Activated T-cell treated with anti-CD3 and anti-CD28 coated beads, Interleukin-2, amount 50 U/mL, for 72 hours (primary cell): Measurements from ENCODE around the gene HSPA12B. TPM values are rescaled to one million over a fixed set of nuclear protein-coding genes. Genes with fewer than 3 reads are reported as not detected.

ENCODE experiments used
- ATAC-seq, 2 donors: fragments of 150-1000 bp; cut with Tn5 transposase; replicated peaks in 1 of 2; 2 replicates each; pipeline ENCODE4 v1.10.0; 2021; ENCODE audit warnings: moderate library complexity in 2 of 2, mild to moderate bottlenecking in 1 of 2
- DNase-seq, 2 donors: peaks; one replicate each; pipeline ENCODE4 v3.0.0; 2021 to 2022; ENCODE audit warnings: mixed read lengths in 1 of 2
- H3K27ac Mint-ChIP-seq: one replicate; pipeline ENCODE4 v1.8.0; 2022; ENCODE audit warnings: mild to moderate bottlenecking, moderate library complexity, mixed read lengths
- H3K27me3 Mint-ChIP-seq: one replicate; pipeline ENCODE4 v1.8.0; 2022; ENCODE audit warnings: low read depth, mixed read lengths
- H3K36me3 Mint-ChIP-seq, 2 donors: one replicate each; pipeline ENCODE4 v1.8.0; 2022; ENCODE audit warnings: mixed read lengths in 2 of 2, mild to moderate bottlenecking in 1 of 2; ENCODE audit not compliant: insufficient read depth in 2 of 2
- H3K4me1 Mint-ChIP-seq: one replicate; pipeline ENCODE4 v1.8.0; 2022; ENCODE audit warnings: low read depth, mixed read lengths
- H3K4me3 Mint-ChIP-seq, 2 donors: one replicate each; pipeline ENCODE4 v1.8.0; 2022; ENCODE audit warnings: mild to moderate bottlenecking in 2 of 2, mixed read lengths in 2 of 2, moderate library complexity in 2 of 2
- H3K9me3 Mint-ChIP-seq, 2 donors: one replicate each; pipeline ENCODE4 v1.8.0; 2022; ENCODE audit warnings: mixed read lengths in 2 of 2
- total RNA-seq, 2 donors: library from RNA; stranded (reverse); gene quantifications; one replicate each; pipeline ENCODE4 v1.2.3, GENCODE V29; 2022

The HSPA12B gene
- total RNA-seq, 2 donors from 2014 or later: not detected

DNA sequence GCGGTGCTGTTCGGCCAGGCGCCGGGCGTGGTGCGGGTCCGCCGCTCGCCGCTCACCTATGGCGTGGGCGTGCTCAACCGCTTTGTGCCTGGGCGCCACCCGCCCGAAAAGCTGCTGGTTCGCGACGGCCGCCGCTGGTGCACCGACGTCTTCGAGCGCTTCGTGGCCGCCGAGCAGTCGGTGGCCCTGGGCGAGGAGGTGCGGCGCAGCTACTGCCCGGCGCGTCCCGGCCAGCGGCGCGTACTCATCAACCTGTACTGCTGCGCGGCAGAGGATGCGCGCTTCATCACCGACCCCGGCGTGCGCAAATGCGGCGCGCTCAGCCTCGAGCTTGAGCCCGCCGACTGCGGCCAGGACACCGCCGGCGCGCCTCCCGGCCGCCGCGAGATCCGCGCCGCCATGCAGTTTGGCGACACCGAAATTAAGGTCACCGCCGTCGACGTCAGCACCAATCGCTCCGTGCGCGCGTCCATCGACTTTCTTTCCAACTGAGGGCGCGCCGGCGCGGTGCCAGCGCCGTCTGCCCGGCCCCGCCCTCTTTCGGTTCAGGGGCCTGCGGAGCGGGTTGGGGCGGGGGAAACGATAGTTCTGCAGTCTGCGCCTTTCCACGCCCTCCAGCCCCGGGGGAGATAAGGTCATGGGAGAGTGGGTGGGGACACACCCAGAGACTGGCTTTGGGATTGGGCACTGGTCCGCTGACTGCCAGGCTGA lies 19.3 kb downstream of the HSPA12B start:
- no peak overlapping the region for H3K27ac Mint-ChIP-seq
- ATAC-seq: peak; percentile 58 to 77

DNA sequence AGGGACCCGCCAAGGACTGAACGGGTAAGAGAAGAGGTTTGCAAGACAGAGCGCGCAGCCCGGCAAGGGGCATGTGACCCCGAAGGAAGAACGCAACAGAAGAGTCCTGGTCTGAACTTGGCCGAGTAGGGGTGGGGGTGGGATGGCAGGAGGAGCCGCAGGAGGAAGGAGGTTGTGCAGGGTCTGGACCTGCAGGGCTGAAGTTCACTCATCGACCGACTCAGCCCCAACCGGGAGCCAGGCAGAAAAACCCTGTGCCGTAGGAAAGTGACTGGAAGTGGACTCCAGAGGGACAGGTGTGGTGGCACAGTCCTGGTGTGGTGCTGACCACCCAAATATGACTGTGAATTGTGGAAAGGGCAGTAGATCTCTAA lies 19.9 kb downstream of the HSPA12B start:
- peaks cover 13% of the 10 kb centered on the region for H3K4me1 Mint-ChIP-seq
- ATAC-seq (peak in 1 of 2 donors; percentile 4), DNase-seq (no peak)
- H3K27ac Mint-ChIP-seq: no peak overlapping the region
- H3K27me3 Mint-ChIP-seq: no peaks in the 10 kb centered on the region
- no peaks in the 10 kb centered on the region for H3K36me3 Mint-ChIP-seq
- no peaks in the 10 kb centered on the region for H3K9me3 Mint-ChIP-seq
- H3K4me3 Mint-ChIP-seq: peak overlapping the region; percentile 53 to 87

More for the DNA sequence above, 19.3 kb downstream of the HSPA12B start:
- Mint-ChIP-seq H3K27me3 (no peaks in the 10 kb centered on the region), H3K36me3 (no peaks in the 10 kb centered on the region), H3K4me3 (peak overlapping the region; percentile 53 to 87), H3K9me3 (no peaks in the 10 kb centered on the region), H3K4me1 (peaks cover 13% of the 10 kb centered on the region)
- peak; percentile 40 to 80 for DNase-seq

GRCh38 chr20:3753098-3753497 lies 20.6 kb downstream of the HSPA12B start:
- peak; percentile 60 to 68 for DNase-seq
- Mint-ChIP-seq H3K4me1 (peaks cover 13% of the 10 kb centered on the region), H3K4me3 (no peak overlapping the region), H3K27ac (no peak overlapping the region), H3K27me3 (no peaks in the 10 kb centered on the region), H3K36me3 (peaks cover 0 to 4% of the 10 kb centered on the region in 2 donors), H3K9me3 (no peaks in the 10 kb centered on the region)
- peak; percentile 35 to 62 for ATAC-seq

DNA sequence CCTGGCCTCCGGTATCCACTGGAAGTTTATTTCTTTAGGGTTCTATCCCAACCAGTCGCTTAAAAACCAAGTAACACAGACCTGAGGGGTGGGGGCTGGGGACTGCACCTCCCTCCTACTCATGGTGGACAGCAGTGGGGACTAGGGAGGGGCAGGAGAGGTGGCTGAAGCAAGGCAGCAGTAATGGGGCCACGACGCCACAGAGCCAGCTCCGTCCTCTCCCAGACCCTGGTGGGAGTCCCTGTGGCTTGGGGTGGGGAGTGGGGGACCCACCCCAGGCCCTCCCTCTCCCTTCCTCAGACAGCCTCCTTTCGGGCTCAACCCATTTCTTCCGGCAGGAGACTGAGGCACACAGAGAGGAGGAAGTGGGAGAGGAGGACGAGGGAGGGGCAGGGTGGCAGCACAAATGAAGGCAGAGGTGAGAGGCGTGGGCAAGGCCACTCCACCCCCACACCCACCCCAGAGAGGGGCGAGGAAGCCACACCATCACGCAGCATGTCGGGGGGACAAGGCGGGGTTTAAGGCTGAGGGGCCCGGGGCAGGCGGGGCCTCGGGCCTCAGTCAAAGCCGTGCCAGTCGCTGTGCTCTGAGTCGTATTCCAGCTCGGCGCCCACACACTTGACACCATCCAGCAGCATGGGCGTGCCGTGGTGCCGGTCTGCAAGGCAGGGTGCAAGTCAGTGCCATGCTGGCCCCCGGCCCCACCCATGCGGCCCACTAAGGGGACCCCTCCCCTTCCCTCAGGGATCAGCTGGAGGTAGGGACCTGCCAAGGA lies 21.2 kb downstream of the HSPA12B start:
- H3K36me3 Mint-ChIP-seq: peaks cover 0 to 6% of the 10 kb centered on the region in 2 donors
- H3K27ac Mint-ChIP-seq: no peak overlapping the region
- ATAC-seq (no peak), DNase-seq (no peak)
- H3K4me3 Mint-ChIP-seq: no peak overlapping the region
- H3K4me1 Mint-ChIP-seq: peaks cover 13% of the 10 kb centered on the region
- H3K9me3 Mint-ChIP-seq: no peaks in the 10 kb centered on the region
- H3K27me3 Mint-ChIP-seq: no peaks in the 10 kb centered on the region

DNA sequence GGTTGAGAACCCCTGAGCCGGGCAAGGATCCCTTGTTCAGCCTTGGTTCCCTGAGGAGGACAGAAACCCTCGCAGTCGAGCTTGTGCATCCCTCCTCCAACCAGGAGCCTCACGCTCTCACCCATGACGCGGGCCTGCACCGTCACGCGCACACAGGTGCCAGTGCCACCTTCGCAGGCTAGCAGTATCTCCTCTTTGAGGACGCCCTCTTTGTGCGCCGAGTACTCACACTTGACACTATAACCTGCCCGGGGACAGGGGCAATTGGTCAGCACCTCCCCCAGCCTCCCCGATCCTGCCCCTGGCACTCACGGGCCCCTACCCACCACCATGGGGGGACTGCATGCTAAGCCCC lies 21.8 kb downstream of the HSPA12B start:
- DNase-seq (no peak), ATAC-seq (no peak)
- Mint-ChIP-seq H3K4me3 (no peak overlapping the region), H3K27ac (no peak overlapping the region), H3K27me3 (no peaks in the 10 kb centered on the region), H3K9me3 (no peaks in the 10 kb centered on the region), H3K36me3 (peaks cover 0 to 6% of the 10 kb centered on the region in 2 donors), H3K4me1 (peaks cover 13% of the 10 kb centered on the region)

DNA sequence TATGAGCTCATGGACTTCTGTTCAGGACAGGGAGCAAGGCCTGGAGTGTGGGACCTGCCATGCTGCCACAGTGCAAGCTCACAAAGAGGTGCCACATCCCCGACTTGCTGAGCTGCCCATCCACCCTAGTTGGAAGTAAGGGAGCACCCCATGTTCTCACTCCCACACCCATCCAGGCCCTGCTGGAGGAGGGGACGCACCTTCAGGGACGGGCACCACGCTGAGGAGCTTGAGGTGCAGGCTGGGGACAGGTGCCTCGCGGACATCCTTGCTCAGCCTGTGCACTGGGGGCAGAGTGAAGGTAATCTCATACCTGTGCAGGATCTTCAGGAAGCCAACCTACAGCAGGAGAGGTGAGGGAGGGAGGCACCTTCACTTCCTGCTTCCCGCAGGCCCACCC lies 22.8 kb downstream of the HSPA12B start:
- Mint-ChIP-seq H3K9me3 (no peaks in the 10 kb centered on the region), H3K4me3 (no peak overlapping the region), H3K27me3 (no peaks in the 10 kb centered on the region), H3K36me3 (peaks cover 0 to 6% of the 10 kb centered on the region in 2 donors), H3K4me1 (peaks cover 20% of the 10 kb centered on the region), H3K27ac (no peak overlapping the region)
- DNase-seq (no peak), ATAC-seq (no peak)

- no peaks in the 10 kb centered on the region for H3K27me3 Mint-ChIP-seq
- no peak for DNase-seq
- no peak overlapping the region for H3K4me3 Mint-ChIP-seq
- H3K36me3 Mint-ChIP-seq: peaks cover 0 to 6% of the 10 kb centered on the region in 2 donors
- H3K27ac Mint-ChIP-seq: peak overlapping the region; percentile 57
- ATAC-seq: no peak
- peaks cover 26% of the 10 kb centered on the region for H3K4me1 Mint-ChIP-seq
- H3K9me3 Mint-ChIP-seq: no peaks in the 10 kb centered on the region
Measured at GRCh38 chr20:3755814-3756480, 23.5 kb downstream of the HSPA12B start.

GRCh38 chr20:3757268-3757667 lies 24.8 kb downstream of the HSPA12B start:
- ATAC-seq (no peak), DNase-seq (no peak)
- Mint-ChIP-seq H3K4me1 (peaks cover 22% of the 10 kb centered on the region), H3K4me3 (no peak overlapping the region), H3K9me3 (no peaks in the 10 kb centered on the region), H3K27me3 (no peaks in the 10 kb centered on the region), H3K27ac (no peak overlapping the region), H3K36me3 (peaks cover 0 to 6% of the 10 kb centered on the region in 2 donors)

GRCh38 chr20:3758566-3758965 lies 26.1 kb downstream of the HSPA12B start:
- Mint-ChIP-seq H3K9me3 (no peaks in the 10 kb centered on the region), H3K27ac (no peak overlapping the region), H3K27me3 (no peaks in the 10 kb centered on the region), H3K4me3 (no peak overlapping the region), H3K36me3 (peaks cover 0 to 6% of the 10 kb centered on the region in 2 donors), H3K4me1 (peaks cover 12% of the 10 kb centered on the region)
- no peak for ATAC-seq
- no peak for DNase-seq

GRCh38 chr20:3759316-3759823 lies 26.9 kb downstream of the HSPA12B start:
- DNase-seq (no peak), ATAC-seq (no peak)
- Mint-ChIP-seq H3K27ac (no peak overlapping the region), H3K4me3 (no peak overlapping the region), H3K36me3 (peaks cover 0 to 6% of the 10 kb centered on the region in 2 donors), H3K4me1 (peaks cover 12% of the 10 kb centered on the region), H3K9me3 (no peaks in the 10 kb centered on the region), H3K27me3 (no peaks in the 10 kb centered on the region)

DNA sequence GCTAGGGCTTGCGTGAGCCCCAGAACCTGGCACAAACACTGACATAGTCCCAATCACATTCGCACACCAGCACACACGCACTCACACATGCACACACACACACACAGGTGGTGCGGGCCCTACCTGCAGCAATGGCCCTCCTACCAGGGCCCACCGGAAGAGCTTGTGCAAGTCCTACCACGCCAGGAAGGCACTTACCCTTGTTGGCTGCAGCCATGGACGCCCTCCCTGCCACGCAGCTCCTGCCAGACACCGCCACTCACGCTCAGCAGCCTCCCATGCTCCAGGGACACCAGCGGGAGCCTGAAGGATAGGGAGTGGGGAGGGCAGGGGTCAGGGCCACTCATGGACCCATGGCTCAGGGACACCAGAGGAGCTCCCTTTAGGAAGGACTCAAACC lies 27.4 kb downstream of the HSPA12B start:
- H3K9me3 Mint-ChIP-seq: no peaks in the 10 kb centered on the region
- ATAC-seq: no peak
- no peak for DNase-seq
- peaks cover 12% of the 10 kb centered on the region for H3K4me1 Mint-ChIP-seq
- H3K27ac Mint-ChIP-seq: no peak overlapping the region
- H3K36me3 Mint-ChIP-seq: peaks cover 0 to 6% of the 10 kb centered on the region in 2 donors
- H3K4me3 Mint-ChIP-seq: no peak overlapping the region
- no peaks in the 10 kb centered on the region for H3K27me3 Mint-ChIP-seq

DNA sequence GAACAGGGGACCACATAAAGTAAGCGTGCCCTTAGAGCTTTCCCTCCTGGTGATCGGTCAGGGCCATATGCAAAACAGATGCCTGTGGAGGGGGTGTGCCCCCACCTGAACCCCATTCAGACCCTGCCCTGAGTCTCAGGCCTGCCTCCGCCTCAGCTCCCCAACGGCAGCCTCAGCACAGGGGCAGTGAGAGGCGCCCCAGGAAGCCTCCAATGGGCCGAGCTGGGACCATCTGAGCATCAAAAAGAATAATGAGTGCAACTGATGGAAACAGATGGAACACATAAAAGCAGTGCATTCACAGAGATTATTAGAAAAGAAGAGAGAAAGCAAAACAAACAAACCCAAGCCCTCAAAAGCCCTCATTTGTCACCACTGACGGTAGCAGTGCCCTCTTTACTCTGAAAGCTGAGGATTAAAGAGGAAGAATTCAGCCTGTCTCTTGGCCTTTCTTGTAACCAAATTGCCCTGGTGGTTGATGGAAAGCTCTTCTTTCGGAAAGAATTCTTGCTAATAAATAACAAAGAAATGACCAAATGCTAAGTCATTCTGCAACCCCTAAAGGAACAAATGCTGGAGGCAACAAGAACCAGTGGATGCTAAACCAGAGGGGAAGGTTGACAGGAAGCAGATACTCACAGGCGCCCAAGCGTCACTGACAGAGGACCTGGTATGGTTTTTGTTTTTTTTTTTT lies 28.3 kb downstream of the HSPA12B start:
- H3K4me1 Mint-ChIP-seq: peaks cover 18% of the 10 kb centered on the region
- no peak overlapping the region for H3K27ac Mint-ChIP-seq
- H3K4me3 Mint-ChIP-seq: no peak overlapping the region
- ATAC-seq (no peak), DNase-seq (no peak)
- H3K9me3 Mint-ChIP-seq: no peaks in the 10 kb centered on the region
- H3K27me3 Mint-ChIP-seq: no peaks in the 10 kb centered on the region
- peaks cover 0 to 6% of the 10 kb centered on the region in 2 donors for H3K36me3 Mint-ChIP-seq
